Measurements from ENCODE around the gene MACIR. TPM values are rescaled to one million over a fixed set of nuclear protein-coding genes. Genes with fewer than 3 reads are reported as not detected.

The MACIR gene
- total RNA-seq, 4 donors from 2014 or later, result 21.7 to 72.8 (median 47.7) TPM

GRCh38 chr5:103228588-103228987 lies 30.0 kb upstream of the MACIR start:
- no peaks in the 10 kb centered on the region for H3K36me3 ChIP-seq
- no peak overlapping the region for H3K27ac ChIP-seq
- DNase-seq, result no peak
- TF ChIP-seq CTCF (IDR thresholded peaks at IDR 0.05) (no peak), EP300 (IDR thresholded peaks at IDR 0.05; ENCODE audit: low read depth) (no peak), POLR2A (IDR thresholded peaks at IDR 0.05) (no peak), POLR2AphosphoS5 (IDR thresholded peaks at IDR 0.05) (no peak)
- no peaks in the 10 kb centered on the region for H3K9me3 ChIP-seq
- H3K27me3 ChIP-seq, result no peaks in the 10 kb centered on the region
- WGBS, 2 donors (ENCODE audit: low coverage in 1 of 2), result 67 to 69% methylated on average over 1 of the region's 1 CpG
- H3K4me3 ChIP-seq, result no peak overlapping the region
- H3K4me1 ChIP-seq, result no peaks in the 10 kb centered on the region
- intact Hi-C loops (cut with DNase I; ENCODE audit: low total_unique reads), result no loop called here
- in situ Hi-C loops (cut with MboI; ENCODE audit: low pct_ligation_motif_present in 1 of 4, low pct_unique_long_range_greater_than_20kb in 1 of 4, low sequenced_read_pairs in 3 of 4), result loop anchor here in 1 of 4 donors (10.0 kb wide), 1 partner anchor 246 kb away; no protein-coding TSS in a partner anchor

GRCh38 chr5:103232393-103232999 lies 26.1 kb upstream of the MACIR start:
- intact Hi-C loops (cut with DNase I; ENCODE audit: low total_unique reads) (loop anchor here (2.0 kb wide), 1 partner anchor 244 kb away; no protein-coding TSS in a partner anchor), in situ Hi-C loops (cut with MboI; ENCODE audit: low pct_ligation_motif_present in 1 of 4, low pct_unique_long_range_greater_than_20kb in 1 of 4, low sequenced_read_pairs in 3 of 4) (loop anchor here in 3 of 4 donors (5.0 to 10.0 kb wide), 2 partner anchors 240 to 242 kb away; no protein-coding TSS in a partner anchor)
- no peaks in the 10 kb centered on the region for H3K36me3 ChIP-seq
- no peaks in the 10 kb centered on the region for H3K27me3 ChIP-seq
- H3K4me1 ChIP-seq, result peaks cover 0 to 2% (median 1%) of the 10 kb centered on the region in 4 donors
- H3K4me3 ChIP-seq, result no peak overlapping the region
- no peaks in the 10 kb centered on the region for H3K9me3 ChIP-seq
- DNase-seq, result no peak
- TF ChIP-seq CTCF (IDR thresholded peaks at IDR 0.05) (peak; percentile 82 to 93 (median 92)), EP300 (IDR thresholded peaks at IDR 0.05; ENCODE audit: low read depth) (no peak)
- 64 to 72% methylated on average over 7 of the region's 7 CpGs for WGBS, 2 donors (ENCODE audit: low coverage in 1 of 2)
- no peak overlapping the region for H3K27ac ChIP-seq

GRCh38 chr5:103234239-103234975 lies 24.2 kb upstream of the MACIR start:
- DNase-seq, result no peak
- TF ChIP-seq POLR2AphosphoS5 (IDR thresholded peaks at IDR 0.05), result no peak
- TF ChIP-seq POLR2A (IDR thresholded peaks at IDR 0.05), result no peak
- no peak for TF ChIP-seq EP300 (IDR thresholded peaks at IDR 0.05; ENCODE audit: low read depth)
- no peak for TF ChIP-seq CTCF (IDR thresholded peaks at IDR 0.05)
- Histone ChIP-seq H3K36me3 (no peaks in the 10 kb centered on the region), H3K27ac (no peak overlapping the region), H3K9me3 (peaks cover 8 to 9% of the 10 kb centered on the region in 2 donors), H3K4me1 (peaks cover 0 to 11% (median 3%) of the 10 kb centered on the region in 4 donors), H3K27me3 (no peaks in the 10 kb centered on the region), H3K4me3 (no peak overlapping the region)
- in situ Hi-C loops (cut with MboI; ENCODE audit: low pct_ligation_motif_present in 1 of 4, low pct_unique_long_range_greater_than_20kb in 1 of 4, low sequenced_read_pairs in 3 of 4), result loop anchor here in 3 of 4 donors (5.0 to 10.0 kb wide), 2 partner anchors 238 to 240 kb away; no protein-coding TSS in a partner anchor
- 77 to 83% methylated on average over 4 of the region's 4 CpGs for WGBS, 2 donors (ENCODE audit: low coverage in 1 of 2)
- intact Hi-C loops (cut with DNase I; ENCODE audit: low total_unique reads), result no loop called here

GRCh38 chr5:103235891-103236290 lies 22.7 kb upstream of the MACIR start:
- intact Hi-C loops (cut with DNase I; ENCODE audit: low total_unique reads) (no loop called here), in situ Hi-C loops (cut with MboI; ENCODE audit: low pct_ligation_motif_present in 1 of 4, low pct_unique_long_range_greater_than_20kb in 1 of 4, low sequenced_read_pairs in 3 of 4) (loop anchor here in 1 of 4 donors (10.0 kb wide), 1 partner anchor 239 kb away; no protein-coding TSS in a partner anchor)
- no peak overlapping the region for H3K27ac ChIP-seq
- peaks cover 15 to 19% of the 10 kb centered on the region in 2 donors for H3K9me3 ChIP-seq
- H3K4me1 ChIP-seq, result peaks cover 0 to 11% (median 3%) of the 10 kb centered on the region in 4 donors
- H3K27me3 ChIP-seq, result no peaks in the 10 kb centered on the region
- H3K36me3 ChIP-seq, result no peaks in the 10 kb centered on the region
- TF ChIP-seq EP300 (IDR thresholded peaks at IDR 0.05; ENCODE audit: low read depth) (no peak), POLR2A (IDR thresholded peaks at IDR 0.05) (no peak), POLR2AphosphoS5 (IDR thresholded peaks at IDR 0.05) (no peak), CTCF (IDR thresholded peaks at IDR 0.05) (no peak)
- no peak for DNase-seq
- H3K4me3 ChIP-seq, result no peak overlapping the region
- 44 to 50% methylated on average over 1 of the region's 1 CpG for WGBS, 2 donors (ENCODE audit: low coverage in 1 of 2)
